ENCODE measurements around the gene RABGAP1.

- TF ChIP-seq NBN (IDR thresholded peaks at IDR 0.05), result no peak
- TF ChIP-seq, protein P1, sequence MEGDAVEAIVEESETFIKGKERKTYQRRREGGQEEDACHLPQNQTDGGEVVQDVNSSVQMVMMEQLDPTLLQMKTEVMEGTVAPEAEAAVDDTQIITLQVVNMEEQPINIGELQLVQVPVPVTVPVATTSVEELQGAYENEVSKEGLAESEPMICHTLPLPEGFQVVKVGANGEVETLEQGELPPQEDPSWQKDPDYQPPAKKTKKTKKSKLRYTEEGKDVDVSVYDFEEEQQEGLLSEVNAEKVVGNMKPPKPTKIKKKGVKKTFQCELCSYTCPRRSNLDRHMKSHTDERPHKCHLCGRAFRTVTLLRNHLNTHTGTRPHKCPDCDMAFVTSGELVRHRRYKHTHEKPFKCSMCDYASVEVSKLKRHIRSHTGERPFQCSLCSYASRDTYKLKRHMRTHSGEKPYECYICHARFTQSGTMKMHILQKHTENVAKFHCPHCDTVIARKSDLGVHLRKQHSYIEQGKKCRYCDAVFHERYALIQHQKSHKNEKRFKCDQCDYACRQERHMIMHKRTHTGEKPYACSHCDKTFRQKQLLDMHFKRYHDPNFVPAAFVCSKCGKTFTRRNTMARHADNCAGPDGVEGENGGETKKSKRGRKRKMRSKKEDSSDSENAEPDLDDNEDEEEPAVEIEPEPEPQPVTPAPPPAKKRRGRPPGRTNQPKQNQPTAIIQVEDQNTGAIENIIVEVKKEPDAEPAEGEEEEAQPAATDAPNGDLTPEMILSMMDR (IDR thresholded peaks at IDR 0.05 in 2 of 3, conservative IDR thresholded peaks at IDR 0.05 in 1 of 3; ENCODE audit: control insufficient read depth in 2 of 3, extremely low read depth in 1 of 3, insufficient read depth in 1 of 3, low read depth in 3 of 3, low read length in 3 of 3), result no peak
- no peak for TF ChIP-seq NFYB (IDR thresholded peaks at IDR 0.05; ENCODE audit: insufficient read depth, low read depth, low read length)
- no peak for TF ChIP-seq CHD2 (IDR thresholded peaks at IDR 0.05; ENCODE audit: borderline replicate concordance, low read depth, low read length)
Observed at GRCh38 chr9:123115146-123115913, 174.5 kb downstream of the RABGAP1 start.
